Measurements from ENCODE around the gene NAPEPLD.
A peak's percentile ranks its signal among the peaks of the same experiment; 100 is the strongest.
"Not testable (repeated sequence)": the region's sequence is repeated elsewhere in the genome, so short reads cannot be mapped to it uniquely, and the experiment has no call there.

The NAPEPLD gene

DNA sequence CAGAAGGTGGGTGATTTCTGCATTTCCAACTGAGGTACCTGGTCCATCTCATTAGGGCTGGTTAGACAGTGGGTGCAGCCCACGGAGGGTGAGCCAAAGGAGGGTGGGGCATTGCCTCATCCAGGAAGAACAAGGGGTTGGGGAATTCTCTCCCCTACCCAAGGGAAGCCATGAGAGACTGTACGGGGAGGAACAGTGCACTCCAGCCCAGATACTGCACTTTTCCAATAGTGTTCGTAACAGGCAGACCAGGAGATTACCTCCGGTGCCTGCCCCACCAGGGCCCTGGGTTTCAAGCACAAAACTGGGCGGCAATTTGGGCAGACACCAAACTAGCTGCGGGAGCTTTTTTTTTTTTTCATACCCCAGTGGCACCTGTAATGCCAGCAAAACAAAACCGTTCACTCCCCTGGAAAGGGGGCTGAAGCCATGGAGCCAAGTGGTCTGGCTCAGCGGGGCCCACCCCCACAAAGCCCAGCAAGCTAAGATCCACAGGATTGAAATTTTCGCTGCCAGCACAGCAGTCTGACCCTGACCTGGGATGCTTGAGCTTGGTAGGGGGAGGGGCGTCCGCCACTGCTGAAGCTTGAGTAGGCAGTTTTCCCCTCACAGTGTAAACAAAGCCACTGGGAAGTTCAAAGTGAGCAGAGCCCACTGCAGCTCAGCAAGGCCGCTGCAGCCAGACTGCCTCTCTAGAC, 42.7 kb downstream of the NAPEPLD start:
- DNase-seq: no peak

DNA sequence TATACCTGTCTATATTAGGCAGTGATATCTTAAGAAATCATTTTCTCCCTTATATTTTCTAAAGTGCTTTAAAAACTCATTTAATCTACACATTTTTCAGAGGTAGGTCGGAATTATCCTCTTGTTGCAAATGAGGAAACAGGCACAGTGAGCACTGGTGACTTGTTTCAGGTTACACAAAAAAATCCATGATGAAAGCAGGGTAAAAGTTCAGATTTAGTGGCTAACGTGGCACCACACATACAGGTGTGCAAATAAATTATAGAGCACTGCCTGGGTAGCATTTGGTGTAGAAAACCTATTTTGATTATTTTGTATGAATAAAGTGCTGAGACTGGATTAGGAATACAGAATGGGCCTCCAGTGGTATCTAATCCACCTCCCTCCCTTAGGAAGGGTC, 47.4 kb downstream of the NAPEPLD start:
- DNase-seq: no peak

DNA sequence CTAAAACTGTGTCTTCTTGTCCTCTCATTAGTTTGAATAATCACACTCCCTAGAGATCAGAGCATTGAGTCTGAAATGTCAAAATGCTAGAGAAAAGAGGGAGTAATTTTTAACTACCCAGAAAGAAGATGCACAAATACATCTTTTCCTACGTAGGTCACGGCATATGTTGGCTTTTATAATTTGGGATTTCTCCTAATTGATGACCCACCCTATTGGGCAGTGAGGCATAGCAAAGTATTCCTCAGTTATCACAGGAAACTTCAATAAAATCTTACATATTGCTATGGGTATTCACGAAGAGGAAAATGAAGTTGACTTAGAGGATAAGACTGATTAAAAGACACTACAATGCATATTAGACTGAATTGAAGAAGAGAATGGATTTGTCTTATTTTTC, 48.6 kb downstream of the NAPEPLD start:
- DNase-seq: no peak

DNA sequence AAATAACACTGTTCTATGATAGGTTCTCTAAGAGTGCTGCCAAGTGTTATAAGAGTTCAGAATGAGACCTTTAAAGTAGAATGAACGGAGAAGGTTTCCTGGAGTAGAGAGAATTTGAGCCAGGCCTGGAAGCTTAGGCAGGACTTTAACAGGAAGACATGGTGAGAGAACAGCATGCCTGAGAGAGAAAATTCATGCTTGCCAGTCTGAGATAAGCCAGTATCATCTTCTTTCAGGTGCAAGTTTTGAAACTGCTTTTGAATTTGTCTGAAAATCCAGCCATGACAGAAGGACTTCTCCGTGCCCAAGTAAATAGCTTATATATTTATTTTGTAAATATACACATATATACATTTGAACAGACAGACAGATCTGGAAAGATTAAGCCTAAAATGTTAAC, 51.9 kb downstream of the NAPEPLD start:
- no peak for DNase-seq

DNA sequence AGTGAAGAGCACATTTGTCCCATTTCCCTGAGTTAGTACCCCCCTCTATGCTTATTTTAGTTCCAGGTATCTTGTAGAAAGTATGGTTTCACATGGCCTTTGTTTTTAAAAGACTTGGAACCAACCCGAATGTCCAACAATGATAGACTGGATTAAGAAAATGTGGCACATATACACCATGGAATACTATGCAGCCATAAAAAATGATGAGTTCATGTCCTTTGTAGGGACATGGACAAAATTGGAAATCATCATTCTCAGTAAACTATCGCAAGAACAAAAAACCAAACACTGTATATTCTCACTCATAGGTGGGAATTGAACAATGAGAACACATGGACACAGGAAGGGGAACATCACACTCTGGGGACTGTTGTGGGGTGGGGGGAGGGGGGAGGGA, 53.3 kb downstream of the NAPEPLD start:
- DNase-seq: not testable (repeated sequence)

DNA sequence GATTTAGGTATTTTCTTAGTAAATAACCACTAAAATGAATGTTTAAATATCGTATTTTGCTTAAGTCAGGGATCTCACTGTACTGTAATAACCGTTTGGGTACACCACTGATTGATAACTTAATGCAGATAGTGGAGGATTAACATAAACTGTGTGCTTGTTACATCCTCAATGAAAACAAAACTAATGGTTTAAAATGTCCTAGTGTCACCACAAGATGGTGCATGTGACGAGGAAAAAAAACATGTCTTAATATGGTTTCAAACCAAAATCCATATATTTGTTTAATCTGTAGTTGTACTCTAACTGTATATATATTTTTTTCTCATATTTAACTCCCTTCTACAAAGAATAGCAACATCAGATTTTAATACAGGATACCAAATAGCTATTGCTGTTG, 54.8 kb downstream of the NAPEPLD start:
- DNase-seq: no peak

DNA sequence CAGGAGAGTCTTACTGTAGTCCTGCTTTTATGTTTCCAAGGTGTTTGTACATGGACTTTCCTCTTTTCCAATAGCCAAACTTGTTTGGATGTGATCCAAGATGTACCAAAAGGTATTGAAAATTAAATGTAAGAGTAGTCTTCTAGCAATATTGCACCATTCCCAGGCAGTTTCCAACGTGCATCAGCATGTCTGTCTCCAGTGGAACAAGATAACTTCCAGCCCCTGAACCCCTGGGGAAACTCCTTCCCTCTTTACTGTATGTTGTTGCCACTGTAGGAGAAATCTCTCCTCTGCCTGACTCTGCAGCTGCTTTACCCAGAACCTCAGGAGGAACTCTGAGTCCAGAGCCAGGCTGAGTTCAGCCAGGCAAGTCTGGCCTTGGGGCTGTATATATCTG, 55.5 kb downstream of the NAPEPLD start:
- DNase-seq: no peak

DNA sequence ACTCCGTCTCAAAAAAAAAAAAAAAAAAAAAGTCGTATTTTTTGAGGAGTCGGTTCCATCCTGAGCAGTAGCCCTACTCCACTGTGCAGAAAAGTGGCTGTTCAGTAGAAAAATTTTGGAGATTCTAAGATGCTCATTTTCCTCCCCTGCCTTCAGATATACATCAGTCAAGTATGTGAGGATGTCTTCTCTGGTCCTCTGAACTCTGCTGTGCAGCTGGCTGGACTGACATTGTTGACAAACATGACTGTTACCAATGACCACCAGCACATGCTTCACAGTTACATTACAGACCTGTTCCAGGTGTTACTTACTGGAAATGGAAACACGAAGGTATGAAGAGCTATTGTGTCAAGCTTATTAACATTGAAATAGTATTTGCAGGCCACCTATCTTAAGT, 56.6 kb downstream of the NAPEPLD start:
- DNase-seq: not testable (repeated sequence)

DNA sequence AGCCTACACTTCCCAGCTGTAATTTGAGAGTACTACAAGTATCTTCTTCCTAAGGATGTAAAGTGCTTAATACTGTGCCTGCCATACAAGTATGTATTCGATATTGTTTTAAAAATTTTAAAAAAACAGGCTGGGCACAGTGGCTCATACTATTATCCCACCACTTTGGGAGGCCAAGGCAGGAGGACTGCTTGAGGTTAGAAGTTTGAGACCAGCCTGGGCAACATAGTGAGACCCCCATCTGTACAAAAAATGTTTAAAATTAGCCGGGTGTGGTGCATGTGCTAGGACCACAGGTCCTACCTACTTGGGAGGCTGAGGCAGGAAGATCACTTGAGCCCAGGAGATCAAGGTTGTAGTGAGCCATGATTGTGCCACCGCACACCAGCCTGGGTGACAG, 65.7 kb downstream of the NAPEPLD start:
- DNase-seq: no peak

DNA sequence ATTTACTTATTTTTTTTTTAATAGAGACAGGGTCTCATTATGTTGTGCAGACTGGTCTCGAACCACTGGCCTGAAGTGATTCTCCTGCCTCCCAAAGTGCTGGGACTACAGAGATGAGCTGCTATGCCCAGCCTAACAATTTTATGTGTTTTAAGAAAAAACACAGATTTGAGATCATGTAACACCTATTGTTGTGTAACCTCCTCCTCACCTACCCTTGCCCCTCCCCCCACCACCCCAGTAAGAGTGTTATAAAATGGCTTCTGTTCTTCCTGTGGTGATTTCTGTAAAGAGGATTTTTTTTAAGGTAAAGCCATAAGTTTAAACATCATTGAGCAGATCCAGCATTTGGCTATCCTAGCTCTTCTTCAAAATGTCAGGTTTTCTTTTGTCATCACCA, 66.4 kb downstream of the NAPEPLD start:
- no peak for DNase-seq

DNA sequence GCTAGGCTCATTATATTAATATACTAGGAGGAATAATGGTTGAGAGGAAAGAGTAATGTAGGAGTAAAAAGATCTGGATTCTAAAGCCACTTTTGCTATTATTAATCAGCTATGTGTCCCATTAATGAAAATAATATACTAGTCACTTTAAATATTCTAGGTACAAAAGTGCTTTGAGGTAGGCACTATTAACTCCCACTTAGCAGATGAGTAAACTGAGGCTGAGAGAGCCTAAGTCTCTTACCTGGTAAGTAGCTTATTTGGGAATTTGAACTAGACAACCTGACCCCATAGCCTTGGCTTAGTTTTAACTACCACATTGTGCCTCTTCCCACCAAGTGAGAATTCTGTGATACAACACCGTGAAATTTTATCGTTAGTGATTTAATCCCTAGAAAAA, 68.0 kb downstream of the NAPEPLD start:
- DNase-seq: no peak

DNA sequence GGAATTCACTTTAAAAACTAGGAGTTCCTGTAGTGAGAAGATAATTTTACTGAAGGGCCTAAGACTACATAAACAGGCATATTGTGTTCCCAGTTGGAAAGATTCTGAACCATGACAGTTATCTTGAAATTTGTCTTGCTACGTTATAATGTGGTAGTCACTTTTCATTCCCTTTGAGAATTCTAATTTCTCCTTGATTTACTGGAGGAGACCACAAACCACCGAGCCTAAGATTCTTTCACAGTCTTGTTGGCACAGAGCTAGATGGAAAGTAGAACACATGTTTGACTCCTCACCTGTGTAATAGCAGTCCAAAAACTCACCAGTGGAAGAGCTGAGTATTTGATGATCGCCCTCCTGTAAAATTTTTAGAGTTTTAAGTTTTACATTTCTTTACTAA, 69.1 kb downstream of the NAPEPLD start:
- no peak for DNase-seq

DNA sequence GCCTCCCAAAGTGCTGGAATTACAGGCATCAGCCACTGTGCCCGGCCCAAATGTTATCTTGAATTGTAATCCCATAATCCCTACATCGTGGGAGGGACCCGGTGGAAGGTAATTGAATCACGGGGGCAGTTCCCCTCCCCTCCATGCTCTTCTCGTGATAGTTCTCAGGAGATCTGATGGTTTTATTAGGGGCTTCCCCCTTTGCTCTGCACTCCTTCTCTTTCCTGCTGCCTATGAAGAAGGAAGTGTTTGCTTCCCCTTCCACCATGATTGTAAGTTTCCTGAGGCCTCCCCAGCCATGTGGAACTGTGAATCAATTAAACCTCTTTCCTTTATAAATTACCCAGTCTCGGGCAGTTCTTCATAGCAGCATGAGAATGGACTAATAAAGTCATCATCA, 70.7 kb downstream of the NAPEPLD start:
- DNase-seq: not testable (repeated sequence)

DNA sequence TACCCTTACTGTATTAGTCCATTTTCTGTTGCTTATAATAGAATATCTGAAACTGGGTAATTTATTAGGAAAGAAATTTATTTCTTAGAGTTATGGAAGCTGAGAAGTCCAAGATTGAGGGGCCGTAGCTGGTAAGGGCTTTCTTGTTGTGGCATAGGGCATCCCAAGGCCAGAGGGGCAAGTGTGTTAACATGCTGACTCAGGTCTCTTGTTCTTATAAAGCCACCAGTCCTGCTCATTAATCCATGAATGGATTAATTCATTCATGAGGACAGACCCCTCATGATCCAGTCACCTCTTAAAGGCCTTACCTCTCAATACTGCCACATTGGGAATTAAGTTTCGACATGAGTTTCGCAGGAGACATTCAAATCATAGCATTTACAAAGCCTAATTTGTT, 71.6 kb downstream of the NAPEPLD start:
- no peak for DNase-seq

DNA sequence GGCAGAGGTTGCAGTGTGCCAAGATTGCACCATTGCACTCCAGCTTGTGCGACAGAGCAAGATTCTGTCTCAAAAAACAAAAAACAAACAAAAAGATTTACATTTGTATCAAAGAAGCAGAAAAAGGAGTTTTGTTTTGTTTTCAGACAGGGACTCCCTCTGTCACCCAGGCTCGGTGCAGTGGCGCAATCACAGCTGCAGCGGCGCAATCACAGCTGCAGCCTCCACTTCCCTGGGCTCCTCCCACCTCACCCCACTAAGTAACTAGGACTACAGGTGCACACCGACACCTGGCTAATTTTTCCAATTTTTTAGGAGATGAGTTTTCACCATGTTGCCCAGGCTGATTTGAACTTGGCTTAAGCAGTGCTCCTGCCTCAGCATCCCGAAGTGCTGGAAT, 72.1 kb downstream of the NAPEPLD start:
- no peak for DNase-seq

DNA sequence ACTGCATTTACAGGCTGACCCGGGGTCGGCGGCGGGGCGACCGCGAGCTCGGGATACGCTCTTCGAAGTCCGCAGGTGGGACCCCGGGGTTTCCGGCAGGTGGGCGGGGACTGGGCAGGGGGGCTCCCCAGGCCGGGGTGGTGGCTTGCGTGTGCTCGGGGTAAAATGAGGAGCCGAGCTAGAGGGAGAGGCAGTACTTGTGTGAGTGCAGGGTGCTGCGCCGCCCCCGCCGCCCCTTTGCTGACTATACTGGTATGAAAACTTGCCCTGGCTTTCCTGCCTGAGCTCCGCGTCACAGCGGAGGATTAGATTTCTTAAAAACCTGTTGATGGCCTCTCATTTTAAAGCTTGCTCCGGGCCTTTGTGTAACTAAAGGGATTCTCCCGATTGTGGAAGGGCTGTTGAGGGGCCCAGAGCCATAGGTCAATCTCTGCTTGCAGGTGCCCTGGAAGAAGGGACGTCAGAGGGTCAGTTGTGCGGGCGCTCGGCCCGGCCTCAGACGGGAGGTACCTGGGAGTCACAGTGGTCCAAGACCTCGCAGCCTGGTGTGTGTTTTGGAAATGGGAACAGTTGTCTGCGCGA, 73.5 kb downstream of the NAPEPLD start:
- DNase-seq: peak; percentile 69

DNA sequence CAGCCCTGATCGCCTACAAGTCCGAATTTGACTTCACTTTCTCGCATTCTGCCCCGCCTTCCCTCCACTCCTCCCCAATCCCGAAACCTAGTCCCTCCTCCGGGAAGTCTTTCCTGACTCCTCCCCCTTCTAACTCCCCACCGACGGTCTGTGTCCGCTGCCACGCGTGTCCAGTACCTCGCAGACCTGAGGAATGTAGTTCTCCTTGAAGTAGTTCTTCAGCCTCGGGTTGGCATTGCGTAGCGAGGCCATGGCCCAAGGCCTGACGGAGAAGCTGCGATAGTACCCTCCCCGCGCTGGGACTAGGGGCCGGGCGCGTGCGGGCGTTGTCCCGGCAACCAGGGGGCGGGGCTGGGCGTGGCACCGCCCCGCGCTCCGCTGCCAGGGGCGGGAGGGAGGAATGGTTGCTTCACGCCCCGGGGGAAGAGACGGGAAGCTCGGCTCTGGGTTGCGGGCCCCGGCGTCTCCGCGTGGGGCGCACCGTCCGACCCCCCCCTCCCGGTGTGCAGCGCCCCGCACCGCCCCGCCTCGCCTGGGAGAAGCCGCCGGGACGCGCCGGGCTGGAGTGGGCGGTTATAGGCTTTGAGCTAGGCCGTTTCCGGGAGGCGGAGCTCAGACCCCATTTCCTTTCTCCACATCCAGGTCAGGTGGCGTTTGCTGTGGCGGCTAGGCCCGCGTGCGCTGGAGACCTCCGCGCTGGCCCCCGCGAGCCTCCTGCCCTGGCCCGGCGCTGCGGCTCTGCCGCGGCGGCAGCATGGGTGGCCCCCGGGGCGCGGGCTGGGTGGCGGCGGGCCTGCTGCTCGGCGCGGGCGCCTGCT, 74.2 kb downstream of the NAPEPLD start, which contains the start of the genes ARMC10 and FBXL13:
TSS of gene ARMC10 (plus strand) at position 622 of the 818 bp plus-strand sequence. CDS start at position 755, 133 bp downstream.
TSS of gene FBXL13 (minus strand) at position 278 of the 818 bp plus-strand sequence.
- DNase-seq: peak; percentile 92

DNA sequence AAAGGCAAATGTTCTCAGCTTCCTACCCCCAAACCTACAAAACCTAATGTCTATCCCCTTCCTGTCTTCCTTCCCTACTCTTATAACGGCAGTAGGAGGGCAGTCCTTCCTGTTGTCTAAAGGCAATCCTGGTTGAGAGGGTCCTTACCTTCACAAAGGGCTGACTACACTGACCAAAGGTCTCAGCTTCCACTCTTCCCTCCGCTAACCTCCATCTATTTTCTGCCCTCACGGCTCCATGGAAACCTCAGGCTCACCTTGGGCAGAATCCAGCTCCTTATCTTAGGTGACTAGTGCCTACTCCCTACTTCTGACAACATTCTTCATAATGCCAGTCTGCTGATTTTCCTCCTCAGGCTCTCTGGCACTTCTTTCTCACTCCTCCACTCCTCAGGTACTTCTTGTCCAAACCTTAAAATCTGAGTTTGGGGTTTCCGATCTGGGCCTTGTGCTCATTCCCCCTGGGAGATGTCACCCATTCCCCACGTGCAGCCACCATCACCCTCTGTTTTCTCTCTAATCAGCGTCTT, 74.8 kb downstream of the NAPEPLD start:
- no peak for DNase-seq

DNA sequence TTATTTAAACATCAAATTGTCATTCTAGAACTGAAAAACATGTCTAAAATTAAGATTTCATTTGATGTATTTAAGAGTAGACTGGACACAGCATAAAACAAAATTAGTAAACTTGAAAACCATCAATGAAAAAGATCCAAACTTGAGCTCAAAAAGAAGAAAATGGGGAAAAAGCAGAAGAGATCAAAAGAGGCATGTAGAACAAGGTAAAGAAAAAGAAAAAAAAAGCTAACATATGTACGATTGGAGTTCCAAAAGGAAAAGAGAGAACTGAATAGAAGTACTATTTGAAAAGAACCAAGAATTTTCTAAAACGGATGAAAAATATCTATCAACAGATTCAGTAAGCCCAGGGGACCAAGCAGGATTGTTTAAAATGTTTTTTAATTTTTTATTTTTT, 77.9 kb downstream of the NAPEPLD start:
- DNase-seq: no peak

DNA sequence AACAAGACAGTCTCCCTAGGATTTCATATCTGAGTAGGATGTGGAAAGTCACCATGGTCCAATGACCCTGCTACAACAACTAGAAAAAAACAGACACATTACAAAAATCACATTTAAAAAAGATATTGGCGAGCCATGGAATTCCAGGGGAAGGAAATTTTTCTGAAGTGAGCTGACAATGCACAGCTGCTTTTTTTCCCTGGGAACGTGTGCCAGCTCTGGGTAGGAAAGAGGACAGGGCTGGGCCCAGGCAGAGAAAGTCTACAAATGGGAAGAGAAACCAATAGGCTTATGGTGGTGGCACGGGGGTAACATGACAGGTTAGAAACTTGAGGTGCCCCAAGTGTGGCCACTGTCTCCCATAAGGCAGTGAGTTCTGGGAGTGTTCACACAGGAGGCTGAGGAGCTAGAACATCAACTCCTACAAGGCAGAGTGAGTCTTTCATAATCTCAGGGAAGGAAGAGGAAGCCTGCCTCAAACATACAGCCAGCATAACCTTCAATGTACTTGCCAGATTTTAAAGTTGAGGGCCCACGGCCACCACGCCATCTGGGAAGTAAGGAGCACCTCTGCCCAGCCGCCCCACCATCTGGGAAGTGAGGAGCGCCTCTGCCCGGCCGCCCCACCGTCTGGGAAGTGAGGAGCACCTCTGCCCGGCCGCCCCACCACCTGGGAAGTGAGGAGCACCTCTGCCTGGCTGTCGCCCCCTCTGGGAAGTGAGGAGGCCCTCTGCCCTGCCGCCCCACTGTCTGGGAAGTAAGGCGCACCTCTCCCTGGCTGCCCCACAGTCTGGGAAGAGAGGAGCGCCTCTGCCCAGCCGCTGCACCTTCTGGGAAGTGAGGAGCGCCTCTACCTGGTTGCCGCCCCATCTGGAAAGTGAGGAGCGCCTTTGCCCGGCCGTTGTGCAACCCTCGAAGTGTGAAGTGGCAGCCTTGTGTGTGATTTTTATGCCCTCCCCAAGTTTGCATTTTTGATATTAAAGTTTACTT, 80.2 kb downstream of the NAPEPLD start:
- no peak for DNase-seq

DNA sequence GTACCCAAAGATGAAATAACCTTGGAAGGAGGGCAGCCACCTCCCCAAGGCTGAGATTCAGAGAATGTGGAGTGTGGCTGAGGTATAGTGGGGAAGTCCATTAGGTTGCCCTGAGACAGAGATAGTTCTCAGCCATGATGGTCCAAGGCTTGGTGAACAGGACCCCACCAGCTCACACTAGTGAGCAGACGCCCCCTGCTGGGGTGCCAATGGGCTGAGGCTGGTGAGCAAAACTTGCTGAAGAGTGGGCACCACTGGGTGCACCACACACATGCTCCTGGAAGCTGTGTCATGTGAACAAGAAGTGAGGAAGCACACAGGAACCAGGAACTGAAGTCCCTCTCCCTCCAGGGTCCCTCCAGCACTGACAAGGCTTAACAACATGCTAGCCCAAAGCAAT, 83.2 kb downstream of the NAPEPLD start:
- DNase-seq: peak; percentile 38

DNA sequence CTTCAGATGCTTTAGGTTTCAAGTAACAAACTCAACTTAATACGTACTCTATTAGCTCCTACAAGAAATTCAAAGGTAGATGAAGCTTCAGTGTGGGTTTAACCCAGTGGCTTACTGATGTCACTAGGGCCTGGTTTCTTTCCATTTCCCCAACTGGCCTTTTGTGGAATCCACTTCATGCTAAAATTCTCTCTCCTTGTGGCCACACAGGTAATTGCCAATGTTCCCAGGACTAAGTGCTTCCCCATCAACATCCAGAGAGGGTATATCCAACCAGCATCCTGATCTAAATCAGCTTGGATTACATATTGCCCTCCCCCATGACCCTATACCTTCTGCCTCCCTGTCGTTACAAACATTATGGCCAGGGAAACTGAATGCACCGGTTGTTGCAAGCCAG, 85.0 kb downstream of the NAPEPLD start:
- DNase-seq: no peak

Data from CD4-positive, alpha-beta T cell treated with Interleukin-17A for 1 hour (primary cell).